GM12801 (cell line): ENCODE data around the gene SYNM.

Source experiments
- CTCF ChIP-seq: IDR thresholded peaks from one replicate; pipeline ENCODE4 v1.5.1; 2011; ENCODE audit warnings: control low read depth; ENCODE audit not compliant: insufficient read length; ENCODE audit errors: extremely low read depth

The SYNM gene

GRCh38 chr15:99076555-99077308 is 28.1 kb upstream of the SYNM start:
- TF ChIP-seq CTCF: no peak

- TF ChIP-seq CTCF: no peak
Measured at GRCh38 chr15:99082798-99083197, 22.1 kb upstream of the SYNM start.

GRCh38 chr15:99084965-99085364 is 19.9 kb upstream of the SYNM start:
- TF ChIP-seq CTCF: no peak

GRCh38 chr15:99085413-99086326 is 19.2 kb upstream of the SYNM start:
- TF ChIP-seq CTCF: no peak

- no peak for TF ChIP-seq CTCF
Measured at GRCh38 chr15:99086327-99086667, 18.6 kb upstream of the SYNM start.

GRCh38 chr15:99087405-99087943 is 17.4 kb upstream of the SYNM start:
- TF ChIP-seq CTCF: no peak

GRCh38 chr15:99090011-99090699 is 14.7 kb upstream of the SYNM start:
- no peak for TF ChIP-seq CTCF
